GM21723 (cell line): ENCODE results near the gene KLHL12.

Source experiments
- ATAC-seq: cut with Tn5 transposase; IDR thresholded peaks from one replicate; pipeline ENCODE4 v1.9.1; 2021; ENCODE audit warnings: mild to moderate bottlenecking, moderate library complexity; ENCODE audit not compliant: unreplicated experiment

KLHL12 gene

GRCh38 chr1:202844259-202844658, 82.8 kb downstream of the KLHL12 start:
- no peak for ATAC-seq

GRCh38 chr1:202843081-202843480, 84.0 kb downstream of the KLHL12 start:
- ATAC-seq: no peak
